IMR-90 (cell line): ENCODE measurements around the gene NANS. TPM values are rescaled to one million over a fixed set of nuclear protein-coding genes. Genes with fewer than 3 reads are reported as not detected.

Experiments used
- ATAC-seq: fragments of 200-7000 bp; cut with Tn5 transposase; 2 replicates; pipeline ENCODE4 v1.9.1; 2020; ENCODE audit warnings: low read depth, mild to moderate bottlenecking, moderate library complexity
- BruUV-seq: library from RNA; stranded (reverse); fragments of 400-500 nt; replicated peaks from 2 replicates; lab custom pipeline; 2021; lab: Mats Ljungman, UMichigan
- CTCF ChIA-PET: fragments of 300-600 bp; formaldehyde crosslinking; extraction: SDS; loops from one replicate; lab custom pipeline; 2021; ENCODE audit warnings: antibody characterized with exemption; lab: Yijun Ruan, JAX
- POLR2A ChIA-PET: fragments of 300-600 bp; sonication (Branson Sonifier 250); formaldehyde crosslinking; loops from one replicate; lab custom pipeline; 2022; ENCODE audit warnings: antibody characterized with exemption; ENCODE audit not compliant: unreplicated experiment; lab: Charles Lee
- DNase-seq: peaks from one replicate; pipeline ENCODE4 v3.0.0; 2013
- H2AFZ ChIP-seq: replicated peaks from 2 replicates; pipeline ENCODE3; 2013; ENCODE audit warnings: low read length, mild to moderate bottlenecking; ENCODE audit not compliant: poor library complexity
- H2AK5ac ChIP-seq: 2 replicates; pipeline ENCODE4 v1.6.1; 2013; ENCODE audit warnings: low read depth, low read length, inconsistent platforms
- H2AK9ac ChIP-seq: replicated peaks from 2 replicates; pipeline ENCODE3; 2013; ENCODE audit warnings: mild to moderate bottlenecking, low read depth, low read length, moderate library complexity; ENCODE audit not compliant: poor library complexity
- H2BK120ac ChIP-seq: 2 replicates; pipeline ENCODE4 v1.6.1; 2013; ENCODE audit warnings: low read depth, low read length, inconsistent platforms
- H2BK15ac ChIP-seq: 3 replicates; pipeline ENCODE4 v1.6.1; 2013; ENCODE audit warnings: low read depth, low read length, inconsistent platforms
- H2BK20ac ChIP-seq: 2 replicates; pipeline ENCODE4 v1.6.1; 2013; ENCODE audit warnings: low read depth, mild to moderate bottlenecking, inconsistent platforms, low read length, moderate library complexity
- H2BK5ac ChIP-seq: 2 replicates; pipeline ENCODE4 v1.6.1; 2013; ENCODE audit warnings: mild to moderate bottlenecking, low read depth, low read length, inconsistent platforms; ENCODE audit not compliant: poor library complexity, severe bottlenecking
- H3K14ac ChIP-seq: replicated peaks from 2 replicates; pipeline ENCODE4 v1.6.1; 2013; ENCODE audit warnings: low read depth, low read length, inconsistent platforms
- H3K18ac ChIP-seq: 2 replicates; pipeline ENCODE4 v1.6.1; 2013; ENCODE audit warnings: low read depth, low read length, control low read depth
- H3K23ac ChIP-seq: 2 replicates; pipeline ENCODE4 v1.6.1; 2013; ENCODE audit warnings: low read depth, low read length, inconsistent platforms
- H3K27ac ChIP-seq: 2 replicates; pipeline ENCODE4 v1.5.1; 2013; ENCODE audit warnings: mild to moderate bottlenecking, control low read depth, low read length; ENCODE audit not compliant: insufficient read depth
- H3K27me3 ChIP-seq: 2 replicates; pipeline ENCODE4 v1.6.1; 2013; ENCODE audit warnings: low read length; ENCODE audit not compliant: control insufficient read depth, insufficient read depth
- H3K36me3 ChIP-seq: 2 replicates; pipeline ENCODE4 v1.6.1; 2013; ENCODE audit warnings: low read length, mixed read lengths; ENCODE audit not compliant: control insufficient read depth, insufficient read depth
- H3K4ac ChIP-seq: 2 replicates; pipeline ENCODE4 v1.6.1; 2013; ENCODE audit warnings: low read depth, low read length, inconsistent platforms
- H3K4me1 ChIP-seq: 2 replicates; pipeline ENCODE4 v1.6.1; 2013; ENCODE audit warnings: low read length, mixed read lengths; ENCODE audit not compliant: control insufficient read depth, insufficient read depth
- H3K4me2 ChIP-seq: 2 replicates; pipeline ENCODE4 v1.6.1; 2013; ENCODE audit warnings: low read depth, mild to moderate bottlenecking, control low read depth, low read length, moderate library complexity
- H3K4me3 ChIP-seq: 2 replicates; pipeline ENCODE4 v1.5.1; 2013; ENCODE audit warnings: low read depth, mild to moderate bottlenecking, control low read depth, low read length, moderate library complexity; ENCODE audit not compliant: insufficient read depth
- H3K56ac ChIP-seq: 2 replicates; pipeline ENCODE4 v1.6.1; 2013; ENCODE audit warnings: low read length, inconsistent platforms; ENCODE audit not compliant: insufficient read depth; ENCODE audit errors: extremely low read depth
- H3K79me1 ChIP-seq, 2 experiments: 2 replicates each; pipeline ENCODE4 v1.6.1; 2013; ENCODE audit warnings: low read length in 2 of 2, inconsistent platforms in 1 of 2, low read depth in 1 of 2
- H3K9ac ChIP-seq: 2 replicates; pipeline ENCODE4 v1.6.1; 2013; ENCODE audit warnings: low read depth, low read length, control low read depth
- H3K9me1 ChIP-seq: 2 replicates; pipeline ENCODE4 v1.6.1; 2013; ENCODE audit warnings: low read length, inconsistent platforms; ENCODE audit not compliant: insufficient read depth
- H3K9me3 ChIP-seq: 2 replicates; pipeline ENCODE4 v1.6.1; 2013; ENCODE audit warnings: low read length; ENCODE audit not compliant: control insufficient read depth, insufficient read depth
- H4K20me1 ChIP-seq: 2 replicates; pipeline ENCODE4 v1.6.1; 2013; ENCODE audit warnings: low read length, inconsistent platforms; ENCODE audit not compliant: insufficient read depth
- H4K5ac ChIP-seq: 2 replicates; pipeline ENCODE4 v1.6.1; 2013; ENCODE audit warnings: mild to moderate bottlenecking, low read depth, low read length, control low read depth
- H4K8ac ChIP-seq, 2 experiments: 2 replicates each; pipeline ENCODE4 v1.6.1; 2013; ENCODE audit warnings: low read depth in 2 of 2, low read length in 2 of 2, control low read depth in 1 of 2, inconsistent platforms in 1 of 2
- H4K91ac ChIP-seq: 2 replicates; pipeline ENCODE4 v1.6.1; 2013; ENCODE audit warnings: low read depth, low read length, inconsistent platforms; ENCODE audit not compliant: insufficient read depth
- BHLHE40 ChIP-seq: fragments of 150-350 bp; IDR thresholded peaks from 2 replicates; pipeline ENCODE4 v1.6.1; 2016; ENCODE audit warnings: mild to moderate bottlenecking, low read depth, low read length
- CEBPB ChIP-seq: IDR thresholded peaks from 2 replicates; pipeline ENCODE4 v1.6.1; 2012; ENCODE audit warnings: low read depth, low read length, improper control_type of control experiment
- CHD1 ChIP-seq: IDR thresholded peaks from 2 replicates; pipeline ENCODE4 v1.6.1; 2012; ENCODE audit warnings: low read depth, low read length, improper control_type of control experiment
- FOS ChIP-seq: fragments of 150-350 bp; IDR thresholded peaks from 2 replicates; pipeline ENCODE4 v1.6.1; 2016; ENCODE audit warnings: low read depth, low read length
- MAFK ChIP-seq: IDR thresholded peaks from 2 replicates; pipeline ENCODE4 v1.6.1; 2012; ENCODE audit warnings: low read depth, low read length, improper control_type of control experiment
- MAZ ChIP-seq: IDR thresholded peaks from 2 replicates; pipeline ENCODE4 v1.6.1; 2012; ENCODE audit warnings: low read depth, mild to moderate bottlenecking, low read length, improper control_type of control experiment, moderate library complexity, borderline replicate concordance
- NFE2L2 ChIP-seq: fragments of 150-350 bp; IDR thresholded peaks from 2 replicates; pipeline ENCODE4 v1.6.1; 2016; ENCODE audit warnings: low read depth, mild to moderate bottlenecking, low read length
- RAD21 ChIP-seq: IDR thresholded peaks from 2 replicates; pipeline ENCODE4 v1.6.1; 2012; ENCODE audit warnings: low read length, improper control_type of control experiment
- USF2 ChIP-seq: fragments of 150-350 bp; IDR thresholded peaks from 2 replicates; pipeline ENCODE4 v1.6.1; 2017; ENCODE audit warnings: mild to moderate bottlenecking, antibody characterized with exemption, low read length, low read depth
- WGBS, 2 experiments: methylation state at CpG; one replicate each; pipeline versions ENCODE4 v1.1.5 to v1.1.7; 2013; ENCODE audit warnings: missing lambda C conversion rate in 2 of 2; ENCODE audit not compliant: insufficient read length in 1 of 2; ENCODE audit errors: extremely low coverage in 2 of 2; 5-methylcytosine and 5-hydroxymethylcytosine counted together
- dilution Hi-C: fragments of 300-500 bp; cut with HindIII; formaldehyde crosslinking; loops from one replicate; pipeline ENCODE4 v1.14.3; 2018; ENCODE audit warnings: low sequenced_read_pairs; ENCODE audit not compliant: unreplicated experiment
- in situ Hi-C: fragments of 300-500 bp; cut with MboI; formaldehyde crosslinking; loops from 3 replicates; pipeline ENCODE4 v1.14.3; 2019; ENCODE audit warnings: low sequenced_read_pairs, inconsistent platforms, mixed read lengths
- intact Hi-C: fragments of 100-400 bp; cut with micrococcal nuclease; formaldehyde crosslinking; loops from 2 replicates; pipeline ENCODE4 v1.10.0; 2022
- polyA plus RNA-seq, 3 experiments: library from polyadenylated mRNA; depleted of rRNA; stranded (reverse); fragments of >200 nt; gene quantifications; 2 replicates each; pipeline ENCODE4 v1.2.3, GENCODE V29; 2012; ENCODE audit warnings: low replicate concordance in 1 of 3
- total RNA-seq: library from RNA; depleted of rRNA; stranded (reverse); fragments of >200 nt; gene quantifications from 2 replicates; pipeline ENCODE4 v1.2.3, GENCODE V29; 2012

NANS gene
- total and polyA plus RNA-seq, 2 of the 4 experiments (the other 2 are of a cell fraction), result 210 to 306 TPM

GRCh38 chr9:98009437-98009836, 47.1 kb upstream of the NANS start:
- Histone ChIP-seq H2BK15ac (no peak overlapping the region), H2AFZ (no peak overlapping the region), H3K9ac (no peak overlapping the region), H4K20me1 (peaks cover 30% of the 10 kb centered on the region), H2BK120ac (no peak overlapping the region), H3K79me1 (peaks cover 55 to 77% of the 10 kb centered on the region in 2 experiments), H3K4me2 (no peak overlapping the region), H4K8ac (no peak overlapping the region), H3K18ac (no peak overlapping the region), H3K36me3 (peaks cover 68% of the 10 kb centered on the region), H4K91ac (no peak overlapping the region), H3K9me1 (peaks cover 8% of the 10 kb centered on the region), H2AK9ac (no peak overlapping the region), H3K4ac (no peak overlapping the region), H3K23ac (no peak overlapping the region), H3K4me1 (peaks cover 3% of the 10 kb centered on the region), H2BK5ac (no peak overlapping the region), H3K27ac (no peak overlapping the region), H3K4me3 (no peak overlapping the region), H3K27me3 (no peaks in the 10 kb centered on the region), H4K5ac (no peak overlapping the region), H3K14ac (no peak overlapping the region), H2BK20ac (no peak overlapping the region), H3K9me3 (no peaks in the 10 kb centered on the region), H3K56ac (no peak overlapping the region), H2AK5ac (no peak overlapping the region)
- intact Hi-C loops (no loop called here), in situ Hi-C loops (no loop called here), dilution Hi-C loops (no loop called here)
- CTCF ChIA-PET, result no interaction called here
- POLR2A ChIA-PET, result no interaction called here
- ATAC-seq, result no peak
- DNase-seq, result no peak
- no TSS peak for BruUV-seq
- no CpG with 5 or more reads among the region's 6 CpGs for WGBS, 2 experiments
- no peak for TF ChIP-seq NFE2L2
- TF ChIP-seq FOS, result no peak
- no peak for TF ChIP-seq BHLHE40
- TF ChIP-seq RAD21, result no peak
- TF ChIP-seq MAFK, result no peak
- no peak for TF ChIP-seq CEBPB
- no peak for TF ChIP-seq MAZ
- TF ChIP-seq USF2, result no peak
- TF ChIP-seq CHD1, result no peak
